Gastrocnemius medialis (tissue), 4 donors: Measurements from ENCODE around the gene PIWIL1.

Experiments
- CTCF ChIP-seq, 5 experiments: fragments of 450-650 bp in 3 of 5; fragments of 200-600 bp in 2 of 5; sonication (generic) in 2 of 5; IDR thresholded peaks in 4 of 5; conservative IDR thresholded peaks in 1 of 5; 1 replicate in 4 of 5; 2 replicates in 1 of 5; pipeline ENCODE4 v1.5.1; 2016 to 2019; ENCODE audit warnings: antibody characterized with exemption in 5 of 5, mild to moderate bottlenecking in 3 of 5, moderate library complexity in 3 of 5
- POLR2A ChIP-seq, 2 donors: fragments of 450-650 bp; IDR thresholded peaks; one replicate each; pipeline ENCODE4 v1.6.1; 2017; ENCODE audit warnings: antibody characterized with exemption in 2 of 2, mild to moderate bottlenecking in 2 of 2, moderate library complexity in 2 of 2

- no peak for TF ChIP-seq CTCF (IDR thresholded peaks at IDR 0.05 in 4 of 5, conservative IDR thresholded peaks at IDR 0.05 in 1 of 5)
- TF ChIP-seq POLR2A (IDR thresholded peaks at IDR 0.05): no peak
These were observed 76.2 kb downstream of the PIWIL1 start for GRCh38 chr12:130413909-130414308.
